Upper lobe of right lung (tissue), 1 donor: ENCODE results near the gene ITCH. TPM values are rescaled to one million over a fixed set of nuclear protein-coding genes. Genes with fewer than 3 reads are reported as not detected.
A peak's percentile ranks its signal among the peaks of the same experiment; 100 is the strongest.
"Not testable (repeated sequence)": the region's sequence is repeated elsewhere in the genome, so short reads cannot be mapped to it uniquely, and the experiment has no call there.

ENCODE experiments used
- ATAC-seq: fragments of 200-7000 bp; cut with Tn5 transposase; one replicate; pipeline ENCODE4 v1.9.1; 2020; ENCODE audit warnings: mild to moderate bottlenecking, moderate library complexity
- DNase-seq: peaks from one replicate; pipeline ENCODE4 v3.0.0-alpha.2; 2020
- H3K27ac ChIP-seq: fragments of 200-600 bp; one replicate; pipeline ENCODE4 v1.8.0; 2022
- H3K27me3 ChIP-seq: fragments of 200-600 bp; one replicate; pipeline ENCODE4 v1.8.0; 2022; ENCODE audit warnings: mild to moderate bottlenecking
- H3K36me3 ChIP-seq: fragments of 200-600 bp; one replicate; pipeline ENCODE4 v1.8.0; 2022
- H3K4me1 ChIP-seq: fragments of 200-600 bp; one replicate; pipeline ENCODE4 v1.8.0; 2022
- H3K4me3 ChIP-seq: fragments of 200-600 bp; one replicate; pipeline ENCODE4 v1.8.0; 2022; ENCODE audit warnings: mild to moderate bottlenecking
- H3K9me3 ChIP-seq: fragments of 200-600 bp; one replicate; pipeline ENCODE4 v1.8.0; 2022
- CTCF ChIP-seq: fragments of 200-600 bp; IDR thresholded peaks from one replicate; pipeline ENCODE4 v1.8.0; 2022; ENCODE audit warnings: antibody characterized with exemption
- intact Hi-C: fragments of 100-400 bp; cut with DNase I; formaldehyde crosslinking; loops from one replicate; pipeline ENCODE4 v1.11.0; 2022
- total RNA-seq: library from RNA; stranded (reverse); fragmentation: NEBNext Ultra II Directional; extraction: Animal tissue kit (Norgen Biotek cat#: 25700); gene quantifications from one replicate; pipeline ENCODE4 v1.2.1, GENCODE V29; 2021
- donor health status: DM: no; HTN: yes; CAD: no; lungs with severe emphysema.

Gene ITCH
- total RNA-seq, 1 donor from 2014 or later = 65.6 TPM

- Histone ChIP-seq H3K9me3 (no peaks in the 10 kb centered on the region), H3K27me3 (no peaks in the 10 kb centered on the region), H3K27ac (no peak overlapping the region), H3K4me1 (peaks cover 11% of the 10 kb centered on the region), H3K4me3 (no peak overlapping the region), H3K36me3 (peaks cover 18% of the 10 kb centered on the region)
- ATAC-seq (no peak), DNase-seq (no peak)
- no peak for TF ChIP-seq CTCF
- intact Hi-C loops = no loop called here
Observed at GRCh38 chr20:34512955-34513419, 149.9 kb downstream of the ITCH start.

DNA sequence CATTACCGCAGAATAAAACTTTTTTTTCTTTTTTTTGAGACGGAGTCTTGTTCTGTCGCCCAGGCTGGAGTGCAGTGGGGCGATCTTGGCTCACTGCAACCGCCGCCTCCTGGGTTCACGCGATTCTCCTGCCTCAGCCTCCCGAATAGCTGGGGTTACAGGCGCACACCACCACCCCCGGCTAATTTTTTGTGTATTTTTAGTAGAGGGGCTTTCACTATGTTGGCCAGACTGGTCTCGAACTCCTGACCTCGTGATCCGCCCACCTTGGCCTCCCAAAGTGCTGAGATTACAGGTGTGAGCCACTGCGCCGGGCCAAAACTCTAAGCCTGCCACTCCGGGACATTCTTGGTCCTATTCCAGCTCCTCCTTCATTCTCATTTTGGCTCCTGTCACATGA lies 151.0 kb downstream of the ITCH start:
- H3K27me3 ChIP-seq = not testable (repeated sequence)

GRCh38 chr20:34514897-34515483 lies 151.9 kb downstream of the ITCH start:
- intact Hi-C loops = no loop called here
- H3K4me3 ChIP-seq = peak overlapping the region; percentile 76
- H3K4me1 ChIP-seq = peaks cover 15% of the 10 kb centered on the region
- peak overlapping the region; percentile 95 for H3K27ac ChIP-seq
- no peak for TF ChIP-seq CTCF
- peaks cover 10% of the 10 kb centered on the region for H3K36me3 ChIP-seq
- no peaks in the 10 kb centered on the region for H3K27me3 ChIP-seq
- DNase-seq (no peak), ATAC-seq (no peak)
- no peaks in the 10 kb centered on the region for H3K9me3 ChIP-seq

More for the DNA sequence above, 151.0 kb downstream of the ITCH start:
- H3K9me3 ChIP-seq, DNase-seq, H3K27ac ChIP-seq, H3K36me3 ChIP-seq, intact Hi-C loops, H3K4me3 ChIP-seq, ATAC-seq: not testable (repeated sequence)
- peaks cover 15% of the 10 kb centered on the region for H3K4me1 ChIP-seq

- no peaks in the 10 kb centered on the region for H3K27me3 ChIP-seq
- peaks cover 15% of the 10 kb centered on the region for H3K4me1 ChIP-seq
- no peak for TF ChIP-seq CTCF
- peak overlapping the region; percentile 95 for H3K27ac ChIP-seq
- DNase-seq (peak; percentile 84), ATAC-seq (peak; percentile 84)
- peaks cover 16% of the 10 kb centered on the region for H3K36me3 ChIP-seq
- intact Hi-C loops = no loop called here
- H3K9me3 ChIP-seq = no peaks in the 10 kb centered on the region
- peak overlapping the region; percentile 76 for H3K4me3 ChIP-seq
Observed at GRCh38 chr20:34515484-34516246, 152.6 kb downstream of the ITCH start.

- Histone ChIP-seq H3K36me3 (peaks cover 23% of the 10 kb centered on the region), H3K9me3 (no peaks in the 10 kb centered on the region), H3K4me3 (peak within 1 kb of the TSS; percentile 76), H3K27me3 (no peaks in the 10 kb centered on the region), H3K27ac (peak within 1 kb of the TSS; percentile 95), H3K4me1 (peaks cover 15% of the 10 kb centered on the region)
- intact Hi-C loops = no loop called here
- ATAC-seq (peak; percentile 96), DNase-seq (peak; percentile 98)
- TF ChIP-seq CTCF = no peak
Observed at GRCh38 chr20:34516247-34517113, 153.4 kb downstream of the ITCH start, which contains the start of gene DYNLRB1. Gene DYNLRB1, plus strand, starts transcription at chr20:34516422. Its CDS starts 37 bp downstream, at chr20:34516459.
